Natural killer cell (primary cell): ENCODE results near the gene REX1BD. TPM values are rescaled to one million over a fixed set of nuclear protein-coding genes. Genes with fewer than 3 reads are reported as not detected.

Experiments used
- ATAC-seq, 3 donors: fragments of 150-1000 bp in 2 of 3; fragments of 200-7000 bp in 1 of 3; cut with Tn5 transposase; 1 replicate in 1 of 3; 2 replicates in 2 of 3; pipeline ENCODE4 v1.10.0; 2021; ENCODE audit warnings: mild to moderate bottlenecking in 2 of 3, moderate library complexity in 2 of 3
- DNase-seq, 2 donors: peaks; one replicate each; pipeline versions ENCODE4 v3.0.0 to v3.0.0-alpha.2; 2013 to 2021; ENCODE audit warnings: mixed read lengths in 1 of 2
- H3K27ac ChIP-seq: one replicate; pipeline ENCODE4 v1.5.1; 2013; ENCODE audit warnings: mild to moderate bottlenecking, low read length
- H3K27me3 ChIP-seq: one replicate; pipeline ENCODE4 v1.6.1; 2013; ENCODE audit warnings: low read length; ENCODE audit not compliant: control insufficient read depth, insufficient read depth
- H3K36me3 ChIP-seq: one replicate; pipeline ENCODE4 v1.6.1; 2013; ENCODE audit warnings: low read length; ENCODE audit not compliant: control insufficient read depth, insufficient read depth
- H3K4me1 ChIP-seq: one replicate; pipeline ENCODE4 v1.6.1; 2013; ENCODE audit warnings: low read length; ENCODE audit not compliant: control insufficient read depth, insufficient read depth
- H3K4me3 ChIP-seq: one replicate; pipeline ENCODE4 v1.5.1; 2013; ENCODE audit warnings: low read length
- H3K9me3 ChIP-seq: one replicate; pipeline ENCODE4 v1.6.1; 2013; ENCODE audit warnings: low read length; ENCODE audit not compliant: control insufficient read depth, insufficient read depth
- H3K27ac Mint-ChIP-seq, 2 donors: one replicate each; pipeline ENCODE4 v1.8.0; 2022; ENCODE audit warnings: mild to moderate bottlenecking in 2 of 2, mixed read lengths in 2 of 2, moderate library complexity in 1 of 2
- H3K27me3 Mint-ChIP-seq, 2 donors: one replicate each; pipeline ENCODE4 v1.8.0; 2022; ENCODE audit warnings: low read depth in 2 of 2, mixed read lengths in 2 of 2
- H3K36me3 Mint-ChIP-seq: one replicate; pipeline ENCODE4 v1.8.0; 2022; ENCODE audit warnings: mixed read lengths
- H3K4me1 Mint-ChIP-seq, 2 donors: one replicate each; pipeline ENCODE4 v1.8.0; 2022; ENCODE audit warnings: mixed read lengths in 2 of 2
- H3K4me3 Mint-ChIP-seq: one replicate; pipeline ENCODE4 v1.8.0; 2022; ENCODE audit warnings: mild to moderate bottlenecking, moderate library complexity, mixed read lengths
- H3K9me3 Mint-ChIP-seq, 2 donors: one replicate each; pipeline ENCODE4 v1.8.0; 2022; ENCODE audit warnings: mixed read lengths in 2 of 2
- WGBS: methylation state at CpG from one replicate; pipeline ENCODE4 v1.1.7; 2013; ENCODE audit warnings: missing lambda C conversion rate; ENCODE audit not compliant: insufficient coverage; 5-methylcytosine and 5-hydroxymethylcytosine counted together
- intact Hi-C: fragments of 100-400 bp; cut with micrococcal nuclease; formaldehyde crosslinking; loops from one replicate; pipeline ENCODE4 v1.14.2; 2022
- total RNA-seq, 4 donors: library from RNA; stranded (reverse); fragments of 120-200 nt in 1 of 4; gene quantifications; one replicate each; pipeline versions ENCODE4 v1.2.3 to v1.2.4, GENCODE V29; 2013 to 2022
- TF ChIP-seq, protein P1 (sequence below): fragments of 200-600 bp; IDR thresholded peaks from one replicate; pipeline ENCODE4 v1.8.0; 2022; ENCODE audit warnings: antibody characterized with exemption

The REX1BD gene
- total RNA-seq, 3 donors from 2014 or later (not counting 1 experiment from before 2014, with no cell fraction given) = 80.6 to 86.9 (median 85.3) TPM

DNA sequence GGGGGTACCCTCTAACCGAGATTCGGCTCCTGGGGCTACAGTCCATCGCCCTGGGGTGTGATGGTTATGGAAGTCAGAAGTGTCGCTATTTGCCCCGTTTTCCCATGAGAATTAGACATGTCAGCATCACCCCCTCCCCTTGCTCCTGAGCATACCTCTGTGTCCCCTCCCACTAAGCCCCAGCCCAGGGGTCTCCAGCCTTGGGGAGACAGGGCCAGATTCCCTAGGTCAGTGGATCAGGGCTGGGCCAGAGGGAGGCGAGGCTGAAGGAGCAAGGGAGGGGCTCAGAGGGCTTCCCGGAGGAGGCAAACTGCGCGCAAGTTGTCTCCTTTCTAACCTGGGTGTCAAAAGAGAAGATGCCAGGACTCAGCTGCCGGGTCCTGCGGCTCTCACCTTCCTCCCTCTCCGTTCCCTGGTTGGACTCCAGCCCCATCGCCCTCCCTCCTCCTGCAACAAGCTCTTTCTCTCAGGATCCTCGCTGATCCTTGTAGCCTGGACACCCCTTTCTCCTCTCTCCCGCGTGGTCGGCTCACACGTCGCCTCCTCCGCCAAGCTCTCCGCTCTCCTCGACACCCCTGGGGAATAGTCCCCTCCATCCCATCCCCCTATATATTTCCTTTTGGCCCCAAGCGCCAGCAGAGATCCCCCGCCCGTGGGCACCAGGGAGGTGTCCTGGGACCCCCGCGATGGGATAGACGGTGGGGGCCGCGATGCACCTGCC is 23.6 kb downstream of the REX1BD start:
- H3K4me3 ChIP-seq = peak overlapping the region; percentile 12
- Mint-ChIP-seq H3K4me3 (peak overlapping the region; percentile 57), H3K4me1 (peaks cover 4 to 28% of the 10 kb centered on the region in 2 donors), H3K27ac (no peak overlapping the region), H3K27me3 (peaks cover 41 to 63% of the 10 kb centered on the region in 2 donors), H3K36me3 (no peaks in the 10 kb centered on the region), H3K9me3 (no peaks in the 10 kb centered on the region)
- intact Hi-C loops = no loop called here
- ATAC-seq (peak in 2 of 3 donors; percentile 10 to 11), DNase-seq (peak in 1 of 2 donors; percentile 34)
- TF ChIP-seq, protein P1, sequence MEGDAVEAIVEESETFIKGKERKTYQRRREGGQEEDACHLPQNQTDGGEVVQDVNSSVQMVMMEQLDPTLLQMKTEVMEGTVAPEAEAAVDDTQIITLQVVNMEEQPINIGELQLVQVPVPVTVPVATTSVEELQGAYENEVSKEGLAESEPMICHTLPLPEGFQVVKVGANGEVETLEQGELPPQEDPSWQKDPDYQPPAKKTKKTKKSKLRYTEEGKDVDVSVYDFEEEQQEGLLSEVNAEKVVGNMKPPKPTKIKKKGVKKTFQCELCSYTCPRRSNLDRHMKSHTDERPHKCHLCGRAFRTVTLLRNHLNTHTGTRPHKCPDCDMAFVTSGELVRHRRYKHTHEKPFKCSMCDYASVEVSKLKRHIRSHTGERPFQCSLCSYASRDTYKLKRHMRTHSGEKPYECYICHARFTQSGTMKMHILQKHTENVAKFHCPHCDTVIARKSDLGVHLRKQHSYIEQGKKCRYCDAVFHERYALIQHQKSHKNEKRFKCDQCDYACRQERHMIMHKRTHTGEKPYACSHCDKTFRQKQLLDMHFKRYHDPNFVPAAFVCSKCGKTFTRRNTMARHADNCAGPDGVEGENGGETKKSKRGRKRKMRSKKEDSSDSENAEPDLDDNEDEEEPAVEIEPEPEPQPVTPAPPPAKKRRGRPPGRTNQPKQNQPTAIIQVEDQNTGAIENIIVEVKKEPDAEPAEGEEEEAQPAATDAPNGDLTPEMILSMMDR = no peak
- peaks cover 56% of the 10 kb centered on the region for H3K27me3 ChIP-seq
- WGBS = 3% methylated on average over 25 of the region's 30 CpGs
- H3K36me3 ChIP-seq = no peaks in the 10 kb centered on the region
- H3K27ac ChIP-seq = no peak overlapping the region
- peaks cover 31% of the 10 kb centered on the region for H3K4me1 ChIP-seq
- no peaks in the 10 kb centered on the region for H3K9me3 ChIP-seq

DNA sequence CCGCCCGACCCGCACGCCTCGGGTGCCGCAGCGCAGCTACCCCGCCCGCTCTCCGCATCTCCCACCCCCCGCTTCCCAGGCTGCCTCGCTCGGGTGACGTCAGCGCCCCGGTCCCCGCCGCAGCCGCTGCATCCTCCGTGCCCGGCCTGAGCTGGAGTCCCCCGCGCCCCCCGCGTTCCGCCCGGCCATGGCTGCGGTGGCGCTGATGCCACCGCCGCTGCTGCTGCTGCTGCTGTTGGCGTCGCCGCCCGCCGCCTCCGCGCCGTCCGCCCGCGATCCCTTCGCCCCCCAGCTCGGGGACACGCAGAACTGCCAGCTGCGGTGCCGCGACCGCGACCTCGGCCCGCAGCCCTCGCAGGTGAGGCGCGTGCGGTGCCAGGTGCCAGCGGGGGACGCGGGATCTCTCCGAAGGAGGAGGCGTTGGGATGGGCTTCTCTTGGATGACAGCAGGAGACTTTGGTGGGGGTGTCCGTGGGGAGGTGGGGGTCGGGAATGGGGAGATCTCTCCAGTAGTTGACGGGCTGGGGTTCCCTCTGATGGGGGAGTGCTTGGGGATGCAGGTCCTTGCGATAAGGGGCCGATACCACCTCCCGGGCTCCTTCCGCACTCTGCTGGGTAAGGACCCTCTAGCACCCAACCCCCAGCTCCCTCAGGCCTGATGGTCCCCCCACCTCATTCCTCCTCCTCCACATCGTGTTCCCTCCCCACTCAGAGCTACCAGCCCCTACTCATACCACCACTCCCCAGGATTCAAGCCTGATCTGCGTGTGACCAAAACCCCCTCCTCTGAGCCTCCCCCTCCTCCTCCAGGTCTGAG is 24.4 kb downstream of the REX1BD start, which contains the start of gene TMEM59L:
TSS of gene TMEM59L (plus strand) at position 99 of the 817 bp plus-strand sequence. CDS start at position 188, 89 bp downstream.
- H3K27me3 Mint-ChIP-seq = peaks cover 37 to 60% of the 10 kb centered on the region in 2 donors
- Histone ChIP-seq H3K4me3 (peak within 1 kb of the TSS; percentile 12), H3K4me1 (peaks cover 23% of the 10 kb centered on the region), H3K27me3 (peaks cover 52% of the 10 kb centered on the region), H3K36me3 (no peaks in the 10 kb centered on the region), H3K27ac (no peak within 1 kb of the TSS), H3K9me3 (no peaks in the 10 kb centered on the region)
- DNase-seq (peak; percentile 42 to 73), ATAC-seq (peak; percentile 48 to 83 (median 76))
- TF ChIP-seq, protein P1 = no peak
- no peaks in the 10 kb centered on the region for H3K36me3 Mint-ChIP-seq
- intact Hi-C loops = no loop called here
- peaks cover 4 to 23% of the 10 kb centered on the region in 2 donors for H3K4me1 Mint-ChIP-seq
- H3K9me3 Mint-ChIP-seq = no peaks in the 10 kb centered on the region
- 2% methylated on average over 70 of the region's 70 CpGs for WGBS
- no peak within 1 kb of the TSS for H3K27ac Mint-ChIP-seq
- peak within 1 kb of the TSS; percentile 57 for H3K4me3 Mint-ChIP-seq

DNA sequence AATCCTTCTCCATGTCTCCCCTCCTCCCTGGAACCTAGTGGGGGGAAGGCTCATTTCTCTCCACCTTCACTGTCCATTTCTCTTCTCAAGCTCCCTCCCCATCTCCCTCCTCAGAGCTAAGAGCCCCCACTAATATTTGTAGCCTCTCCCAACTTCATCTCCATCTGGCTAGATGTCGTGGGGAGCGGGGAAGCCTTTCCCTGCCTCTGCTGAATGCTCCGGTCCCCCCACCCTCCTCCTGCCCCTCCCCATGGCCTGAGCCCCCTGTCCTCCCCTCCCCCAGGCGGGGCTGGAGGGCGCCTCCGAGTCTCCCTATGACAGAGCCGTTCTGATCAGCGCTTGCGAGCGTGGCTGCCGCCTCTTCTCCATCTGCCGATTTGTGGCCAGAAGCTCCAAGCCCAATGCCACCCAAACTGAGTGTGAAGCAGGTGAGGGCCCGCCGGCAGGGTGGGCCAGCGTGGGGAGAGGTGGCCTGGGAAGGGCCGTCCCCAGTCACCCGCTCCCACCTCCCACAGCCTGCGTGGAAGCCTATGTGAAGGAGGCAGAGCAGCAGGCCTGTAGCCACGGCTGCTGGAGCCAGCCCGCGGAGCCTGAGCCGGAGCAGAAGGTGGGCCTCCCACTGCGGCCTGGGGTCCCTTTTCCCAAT is 25.1 kb downstream of the REX1BD start:
- Mint-ChIP-seq H3K4me3 (peak overlapping the region; percentile 31), H3K36me3 (no peaks in the 10 kb centered on the region), H3K27me3 (peaks cover 30 to 54% of the 10 kb centered on the region in 2 donors), H3K27ac (no peak overlapping the region), H3K4me1 (peaks cover 4 to 23% of the 10 kb centered on the region in 2 donors), H3K9me3 (no peaks in the 10 kb centered on the region)
- no peak for DNase-seq
- Histone ChIP-seq H3K9me3 (no peaks in the 10 kb centered on the region), H3K4me3 (no peak overlapping the region), H3K36me3 (no peaks in the 10 kb centered on the region), H3K27me3 (peaks cover 46% of the 10 kb centered on the region), H3K4me1 (peaks cover 22% of the 10 kb centered on the region), H3K27ac (no peak overlapping the region)
- TF ChIP-seq, protein P1 = no peak
- WGBS = 36% methylated on average over 23 of the region's 23 CpGs
- ATAC-seq = no peak
- intact Hi-C loops = no loop called here
